Measurements from ENCODE around the gene ANKS1B. TPM values are rescaled to one million over a fixed set of nuclear protein-coding genes. Genes with fewer than 3 reads are reported as not detected.

Gene ANKS1B
- total RNA-seq, 1 experiment from 2014 or later: 0.61 TPM

DNA sequence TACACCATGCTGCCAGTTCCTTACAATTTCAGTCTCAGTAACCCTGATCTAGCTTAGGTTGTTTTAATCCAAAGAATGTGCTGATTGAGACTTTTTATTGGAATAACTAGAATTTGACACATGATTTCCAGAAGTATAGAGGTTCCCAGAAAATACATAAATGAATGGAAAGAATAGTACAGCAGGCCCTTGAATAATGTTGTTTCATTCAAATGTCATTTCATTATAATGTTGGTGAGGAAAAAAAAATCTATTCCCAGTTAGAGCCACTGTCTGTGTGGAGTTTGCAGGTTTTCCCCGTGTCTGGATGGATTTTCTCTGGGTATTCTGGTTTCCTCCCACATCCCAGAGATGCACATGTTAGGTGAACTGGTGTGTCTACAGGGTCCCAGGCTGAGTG is 610.7 kb downstream of the ANKS1B start:
- POLR2A ChIA-PET: interaction anchor here (0.5 kb wide), 1 partner anchor 78 kb away, joined by 4 read pairs; no protein-coding TSS in a partner anchor
- no peaks in the 10 kb centered on the region for H3K4me1 ChIP-seq

DNA sequence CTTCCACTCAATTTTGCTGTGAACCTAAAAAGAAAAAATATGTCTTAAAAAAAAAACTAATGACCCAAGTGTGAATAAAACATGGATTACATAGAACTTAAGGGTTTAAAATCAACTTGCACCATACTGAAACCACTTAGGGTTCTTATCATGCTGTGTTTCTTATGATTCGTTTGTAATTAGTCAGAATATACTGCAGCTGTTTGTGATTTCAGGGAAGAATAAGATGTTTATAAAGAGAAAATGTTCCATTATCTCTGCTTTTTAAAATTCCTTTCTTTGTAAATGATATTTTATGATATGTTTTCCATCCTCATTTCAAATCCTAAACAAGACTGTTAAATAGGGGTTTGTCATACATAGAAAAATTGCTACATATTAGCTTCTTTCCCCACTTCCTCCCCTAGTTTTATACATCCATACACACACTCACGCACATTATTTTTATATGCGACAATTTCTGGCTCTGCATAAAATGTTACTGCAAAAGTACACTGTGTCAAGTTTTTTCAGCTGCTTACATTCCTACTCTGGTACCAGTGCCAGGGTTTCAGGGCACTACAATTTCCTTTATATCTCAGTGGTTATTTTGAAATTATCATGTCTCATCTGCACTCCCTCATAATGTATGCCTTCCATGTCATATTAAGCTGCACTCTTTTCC is 612.3 kb downstream of the ANKS1B start:
- no TSS peak for BruUV-seq (replicated peaks)
- ChIA-PET POLR2A (no interaction called here), CTCF (no interaction called here)
- no peaks in the 10 kb centered on the region for H3K27me3 ChIP-seq (replicated peaks; ENCODE audit: control insufficient read depth, insufficient read depth, low read length)
- H3K36me3 Mint-ChIP-seq (ENCODE audit: insufficient read depth, unreplicated experiment): no peaks in the 10 kb centered on the region
- no peaks in the 10 kb centered on the region for H3K36me3 ChIP-seq (ENCODE audit: control insufficient read depth, insufficient read depth, low read length)
- no peaks in the 10 kb centered on the region for H3K4me1 Mint-ChIP-seq (ENCODE audit: low read depth, unreplicated experiment)
- no peak for DNase-seq
- intact Hi-C loops (cut with micrococcal nuclease; ENCODE audit: unreplicated experiment): no loop called here
- TF ChIP-seq, protein P1, sequence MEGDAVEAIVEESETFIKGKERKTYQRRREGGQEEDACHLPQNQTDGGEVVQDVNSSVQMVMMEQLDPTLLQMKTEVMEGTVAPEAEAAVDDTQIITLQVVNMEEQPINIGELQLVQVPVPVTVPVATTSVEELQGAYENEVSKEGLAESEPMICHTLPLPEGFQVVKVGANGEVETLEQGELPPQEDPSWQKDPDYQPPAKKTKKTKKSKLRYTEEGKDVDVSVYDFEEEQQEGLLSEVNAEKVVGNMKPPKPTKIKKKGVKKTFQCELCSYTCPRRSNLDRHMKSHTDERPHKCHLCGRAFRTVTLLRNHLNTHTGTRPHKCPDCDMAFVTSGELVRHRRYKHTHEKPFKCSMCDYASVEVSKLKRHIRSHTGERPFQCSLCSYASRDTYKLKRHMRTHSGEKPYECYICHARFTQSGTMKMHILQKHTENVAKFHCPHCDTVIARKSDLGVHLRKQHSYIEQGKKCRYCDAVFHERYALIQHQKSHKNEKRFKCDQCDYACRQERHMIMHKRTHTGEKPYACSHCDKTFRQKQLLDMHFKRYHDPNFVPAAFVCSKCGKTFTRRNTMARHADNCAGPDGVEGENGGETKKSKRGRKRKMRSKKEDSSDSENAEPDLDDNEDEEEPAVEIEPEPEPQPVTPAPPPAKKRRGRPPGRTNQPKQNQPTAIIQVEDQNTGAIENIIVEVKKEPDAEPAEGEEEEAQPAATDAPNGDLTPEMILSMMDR (IDR thresholded peaks at IDR 0.05; ENCODE audit: insufficient read depth in 1 of 2, low read depth in 1 of 2, low read length in 1 of 2, severe bottlenecking in 1 of 2, unreplicated experiment in 1 of 2): no peak
- no peak overlapping the region for H3K27ac Mint-ChIP-seq (ENCODE audit: unreplicated experiment)
- no peak overlapping the region for H3K4me3 ChIP-seq (ENCODE audit: low read depth, low read length)
- H3K4me1 ChIP-seq: no peaks in the 10 kb centered on the region
- H3K9me3 Mint-ChIP-seq (ENCODE audit: unreplicated experiment): no peaks in the 10 kb centered on the region
- no peak overlapping the region for H3K4me3 Mint-ChIP-seq (ENCODE audit: unreplicated experiment)
- no peaks in the 10 kb centered on the region for H3K9me3 ChIP-seq
- H3K27me3 Mint-ChIP-seq (ENCODE audit: insufficient read depth, unreplicated experiment): no peaks in the 10 kb centered on the region

More for the DNA sequence above, 610.7 kb downstream of the ANKS1B start:
- Mint-ChIP-seq H3K36me3 (ENCODE audit: insufficient read depth, unreplicated experiment) (no peaks in the 10 kb centered on the region), H3K4me3 (ENCODE audit: unreplicated experiment) (no peak overlapping the region), H3K27ac (ENCODE audit: unreplicated experiment) (no peak overlapping the region), H3K4me1 (ENCODE audit: low read depth, unreplicated experiment) (no peaks in the 10 kb centered on the region), H3K27me3 (ENCODE audit: insufficient read depth, unreplicated experiment) (no peaks in the 10 kb centered on the region), H3K9me3 (ENCODE audit: unreplicated experiment) (no peaks in the 10 kb centered on the region)
- CTCF ChIA-PET: no interaction called here
- no peaks in the 10 kb centered on the region for H3K27me3 ChIP-seq (replicated peaks; ENCODE audit: control insufficient read depth, insufficient read depth, low read length)
- TF ChIP-seq, protein P1 (IDR thresholded peaks at IDR 0.05; ENCODE audit: insufficient read depth in 1 of 2, low read depth in 1 of 2, low read length in 1 of 2, severe bottlenecking in 1 of 2, unreplicated experiment in 1 of 2): no peak
- H3K36me3 ChIP-seq (ENCODE audit: control insufficient read depth, insufficient read depth, low read length): no peaks in the 10 kb centered on the region
- DNase-seq: no peak
- intact Hi-C loops (cut with micrococcal nuclease; ENCODE audit: unreplicated experiment): no loop called here
- BruUV-seq (replicated peaks): no TSS peak
- H3K9me3 ChIP-seq: no peaks in the 10 kb centered on the region
- H3K4me3 ChIP-seq (ENCODE audit: low read depth, low read length): no peak overlapping the region

- Histone ChIP-seq H3K9me3 (no peaks in the 10 kb centered on the region), H3K36me3 (ENCODE audit: control insufficient read depth, insufficient read depth, low read length) (no peaks in the 10 kb centered on the region), H3K4me1 (no peaks in the 10 kb centered on the region), H3K27me3 (replicated peaks; ENCODE audit: control insufficient read depth, insufficient read depth, low read length) (no peaks in the 10 kb centered on the region), H3K4me3 (ENCODE audit: low read depth, low read length) (no peak overlapping the region)
- BruUV-seq (replicated peaks): no TSS peak
- ChIA-PET CTCF (no interaction called here), POLR2A (no interaction called here)
- TF ChIP-seq, protein P1 (IDR thresholded peaks at IDR 0.05; ENCODE audit: insufficient read depth in 1 of 2, low read depth in 1 of 2, low read length in 1 of 2, severe bottlenecking in 1 of 2, unreplicated experiment in 1 of 2): no peak
- Mint-ChIP-seq H3K4me1 (ENCODE audit: low read depth, unreplicated experiment) (no peaks in the 10 kb centered on the region), H3K9me3 (ENCODE audit: unreplicated experiment) (no peaks in the 10 kb centered on the region), H3K27me3 (ENCODE audit: insufficient read depth, unreplicated experiment) (peaks cover 1% of the 10 kb centered on the region), H3K27ac (ENCODE audit: unreplicated experiment) (no peak overlapping the region), H3K4me3 (ENCODE audit: unreplicated experiment) (no peak overlapping the region), H3K36me3 (ENCODE audit: insufficient read depth, unreplicated experiment) (no peaks in the 10 kb centered on the region)
- no peak for DNase-seq
- intact Hi-C loops (cut with micrococcal nuclease; ENCODE audit: unreplicated experiment): no loop called here
Observed at GRCh38 chr12:99370421-99371138, 614.2 kb downstream of the ANKS1B start.

Measured in Caco-2 (cell line).